Activated B cell treated with CpG ODN at 0.5 μM for 24 hours (primary cell): ENCODE results near the gene AKR7A3. TPM values are rescaled to one million over a fixed set of nuclear protein-coding genes. Genes with fewer than 3 reads are reported as not detected.

Experiments
- ATAC-seq: fragments of 200-7000 bp; cut with Tn5 transposase; one replicate; pipeline ENCODE4 v1.10.0; 2021; ENCODE audit warnings: low read depth, mild to moderate bottlenecking, moderate library complexity
- CTCF ChIA-PET: fragments of 350-600 bp; sonication (Branson Sonifier 250); formaldehyde crosslinking; loops from one replicate; lab custom pipeline; 2021; ENCODE audit warnings: antibody characterized with exemption; lab: Charles Lee
- POLR2A ChIA-PET: fragments of 350-600 bp; sonication (Branson Sonifier 250); formaldehyde crosslinking; loops from one replicate; lab custom pipeline; 2021; ENCODE audit warnings: antibody characterized with exemption; lab: Charles Lee
- DNase-seq: peaks from one replicate; pipeline ENCODE4 v3.0.0; 2022
- H3K27ac Mint-ChIP-seq: one replicate; pipeline ENCODE4 v1.8.0; 2020; ENCODE audit warnings: mixed read lengths
- H3K27me3 Mint-ChIP-seq: one replicate; pipeline ENCODE4 v1.8.0; 2021; ENCODE audit warnings: mixed read lengths
- H3K36me3 Mint-ChIP-seq: one replicate; pipeline ENCODE4 v1.8.0; 2021; ENCODE audit warnings: low read depth, mixed read lengths
- H3K4me1 Mint-ChIP-seq: one replicate; pipeline ENCODE4 v1.8.0; 2021; ENCODE audit warnings: mixed read lengths
- H3K4me3 Mint-ChIP-seq: one replicate; pipeline ENCODE4 v1.8.0; 2020; ENCODE audit warnings: mild to moderate bottlenecking, mixed read lengths
- H3K9me3 Mint-ChIP-seq: one replicate; pipeline ENCODE4 v1.8.0; 2020; ENCODE audit warnings: mixed read lengths
- CTCF ChIP-seq: fragments of 200-600 bp; IDR thresholded peaks from one replicate; pipeline ENCODE4 v1.8.0; 2022; ENCODE audit warnings: antibody characterized with exemption, mild to moderate bottlenecking
- intact Hi-C: fragments of 100-400 bp; cut with micrococcal nuclease; formaldehyde crosslinking; loops from one replicate; pipeline ENCODE4 v1.15.1; 2024
- total RNA-seq: library from RNA; stranded (reverse); gene quantifications from 2 replicates; pipeline ENCODE4 v1.2.3, GENCODE V29; 2022

Gene AKR7A3
- total RNA-seq, 1 donor from 2014 or later, result 0.80 TPM

- ChIA-PET POLR2A (interaction anchor here (0.6 to 1.2 kb wide), 2 partner anchors 10 to 12 kb away, joined by 3 read pairs; no protein-coding TSS in a partner anchor), CTCF (no interaction called here)
- Mint-ChIP-seq H3K36me3 (peaks cover 46% of the 10 kb centered on the region), H3K4me1 (no peaks in the 10 kb centered on the region), H3K27me3 (no peaks in the 10 kb centered on the region), H3K4me3 (no peak overlapping the region), H3K9me3 (no peaks in the 10 kb centered on the region), H3K27ac (no peak overlapping the region)
- ATAC-seq, result no peak
- no peak for DNase-seq
- intact Hi-C loops, result no loop called here
- TF ChIP-seq CTCF, result no peak
These were observed 36.9 kb upstream of the AKR7A3 start for GRCh38 chr1:19325368-19325957.

- TF ChIP-seq CTCF, result no peak
- CTCF ChIA-PET, result no interaction called here
- intact Hi-C loops, result no loop called here
- Mint-ChIP-seq H3K4me3 (no peak overlapping the region), H3K27me3 (no peaks in the 10 kb centered on the region), H3K36me3 (peaks cover 45% of the 10 kb centered on the region), H3K9me3 (no peaks in the 10 kb centered on the region), H3K27ac (no peak overlapping the region), H3K4me1 (no peaks in the 10 kb centered on the region)
- POLR2A ChIA-PET, result no interaction called here
- ATAC-seq (no peak), DNase-seq (no peak)
These were observed 36.1 kb upstream of the AKR7A3 start for GRCh38 chr1:19324665-19324990.

- H3K9me3 Mint-ChIP-seq, result no peaks in the 10 kb centered on the region
- POLR2A ChIA-PET, result no interaction called here
- no peaks in the 10 kb centered on the region for H3K4me1 Mint-ChIP-seq
- no peaks in the 10 kb centered on the region for H3K27me3 Mint-ChIP-seq
- DNase-seq (no peak), ATAC-seq (no peak)
- no peak overlapping the region for H3K27ac Mint-ChIP-seq
- TF ChIP-seq CTCF, result no peak
- CTCF ChIA-PET, result no interaction called here
- H3K4me3 Mint-ChIP-seq, result no peak overlapping the region
- H3K36me3 Mint-ChIP-seq, result peaks cover 45% of the 10 kb centered on the region
- intact Hi-C loops, result no loop called here
These were observed 35.6 kb upstream of the AKR7A3 start for GRCh38 chr1:19323987-19324664.

- no peak for DNase-seq
- no peaks in the 10 kb centered on the region for H3K9me3 Mint-ChIP-seq
These were observed 33.9 kb upstream of the AKR7A3 start for GRCh38 chr1:19322481-19322880.

More at GRCh38 chr1:19322481-19322880, 33.9 kb upstream of the AKR7A3 start:
- TF ChIP-seq CTCF, result no peak
- ATAC-seq, result no peak
- CTCF ChIA-PET, result no interaction called here
- no peak overlapping the region for H3K4me3 Mint-ChIP-seq
- peaks cover 7% of the 10 kb centered on the region for H3K4me1 Mint-ChIP-seq
- peaks cover 48% of the 10 kb centered on the region for H3K36me3 Mint-ChIP-seq
- H3K27me3 Mint-ChIP-seq, result no peaks in the 10 kb centered on the region
- H3K27ac Mint-ChIP-seq, result no peak overlapping the region
- POLR2A ChIA-PET, result no interaction called here
- intact Hi-C loops, result no loop called here
